ENCODE data around the gene MMP24. TPM values are rescaled to one million over a fixed set of nuclear protein-coding genes. Genes with fewer than 3 reads are reported as not detected.
"Not testable (repeated sequence)": the region's sequence is repeated elsewhere in the genome, so short reads cannot be mapped to it uniquely, and the experiment has no call there.

MMP24 gene
- total and polyA plus RNA-seq, 2 experiments from 2014 or later: 2.0 to 27.3 TPM

- TF ChIP-seq JUNB (IDR thresholded peaks at IDR 0.05; ENCODE audit: unreplicated experiment): no peak
- TF ChIP-seq, protein P1, sequence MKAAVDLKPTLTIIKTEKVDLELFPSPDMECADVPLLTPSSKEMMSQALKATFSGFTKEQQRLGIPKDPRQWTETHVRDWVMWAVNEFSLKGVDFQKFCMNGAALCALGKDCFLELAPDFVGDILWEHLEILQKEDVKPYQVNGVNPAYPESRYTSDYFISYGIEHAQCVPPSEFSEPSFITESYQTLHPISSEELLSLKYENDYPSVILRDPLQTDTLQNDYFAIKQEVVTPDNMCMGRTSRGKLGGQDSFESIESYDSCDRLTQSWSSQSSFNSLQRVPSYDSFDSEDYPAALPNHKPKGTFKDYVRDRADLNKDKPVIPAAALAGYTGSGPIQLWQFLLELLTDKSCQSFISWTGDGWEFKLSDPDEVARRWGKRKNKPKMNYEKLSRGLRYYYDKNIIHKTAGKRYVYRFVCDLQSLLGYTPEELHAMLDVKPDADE (IDR thresholded peaks at IDR 0.05): no peak
- no peak for TF ChIP-seq ZNF114 (CRISPR knock-in tag; IDR thresholded peaks at IDR 0.05)
Measured at GRCh38 chr20:35187584-35188190, 38.8 kb upstream of the MMP24 start (continued).

DNA sequence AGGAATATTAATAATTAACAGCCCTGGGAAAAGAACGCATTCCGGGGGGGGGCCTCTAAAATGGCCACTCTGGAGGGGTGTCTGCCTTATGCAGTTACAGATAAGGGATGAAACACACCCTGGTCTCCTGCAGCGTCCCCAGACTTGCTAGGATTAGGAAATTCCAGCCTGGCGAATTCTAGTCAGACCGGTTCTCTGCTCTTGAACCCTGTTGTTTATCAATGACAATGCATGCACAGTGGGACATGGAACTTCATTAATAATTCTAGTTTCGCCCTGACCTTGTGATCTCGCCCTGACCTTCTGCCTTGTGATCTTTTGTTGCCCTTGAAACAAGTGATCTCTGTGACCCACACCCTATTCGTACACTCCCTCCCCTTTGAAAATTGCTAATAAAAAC, 37.3 kb upstream of the MMP24 start:
- not testable (repeated sequence) for H3K27me3 ChIP-seq (ENCODE audit: insufficient read depth); H3K9me2 ChIP-seq (ENCODE audit: insufficient read depth); H3F3A ChIP-seq (replicated peaks; ENCODE audit: low read depth); H3K27ac ChIP-seq (ENCODE audit: low read depth); H3K4me3 ChIP-seq; H3K4me3 Mint-ChIP-seq; H3K36me3 ChIP-seq (ENCODE audit: insufficient read depth); H3K79me2 ChIP-seq (replicated peaks; ENCODE audit: insufficient read depth); H3K27me3 Mint-ChIP-seq (ENCODE audit: insufficient read depth, low read depth, poor library complexity); H3K36me3 Mint-ChIP-seq (ENCODE audit: low read depth); H3K4me1 ChIP-seq (ENCODE audit: insufficient read depth); H2AFZ ChIP-seq; H4K20me1 ChIP-seq (replicated peaks; ENCODE audit: insufficient read depth); H3K4me2 ChIP-seq; ATAC-seq
- Mint-ChIP-seq H3K9me3 (peaks cover 22% of the 10 kb centered on the region), H3K4me1 (peaks cover 21% of the 10 kb centered on the region), H3K27ac (peak overlapping the region; percentile 41)
- DNase-seq (ENCODE audit: low spot score): peak; percentile 57

- Histone ChIP-seq H2AFZ (no peak overlapping the region), H3K9me2 (ENCODE audit: insufficient read depth) (no peaks in the 10 kb centered on the region), H3K36me3 (ENCODE audit: insufficient read depth) (no peaks in the 10 kb centered on the region), H3K4me1 (ENCODE audit: insufficient read depth) (peaks cover 5% of the 10 kb centered on the region; the same call in 1 of the 2 replicates), H3K79me2 (replicated peaks; ENCODE audit: insufficient read depth) (no peaks in the 10 kb centered on the region), H3K4me3 (no peak overlapping the region), H3K4me2 (no peak overlapping the region), H4K20me1 (replicated peaks; ENCODE audit: insufficient read depth) (no peaks in the 10 kb centered on the region), H3F3A (replicated peaks; ENCODE audit: low read depth) (no peaks in the 10 kb centered on the region), H3K27ac (ENCODE audit: low read depth) (no peak overlapping the region), H3K27me3 (ENCODE audit: insufficient read depth) (no peaks in the 10 kb centered on the region)
- H3K27me3 Mint-ChIP-seq (ENCODE audit: insufficient read depth, low read depth, poor library complexity): peaks cover 2% of the 10 kb centered on the region
- no peak overlapping the region for H3K4me3 Mint-ChIP-seq
- ATAC-seq (no peak), DNase-seq (ENCODE audit: low spot score) (no peak)
- no peak overlapping the region for H3K27ac Mint-ChIP-seq
- peaks cover 28% of the 10 kb centered on the region for H3K9me3 Mint-ChIP-seq
- H3K4me1 Mint-ChIP-seq: peaks cover 21% of the 10 kb centered on the region
- TF ChIP-seq, protein P2, sequence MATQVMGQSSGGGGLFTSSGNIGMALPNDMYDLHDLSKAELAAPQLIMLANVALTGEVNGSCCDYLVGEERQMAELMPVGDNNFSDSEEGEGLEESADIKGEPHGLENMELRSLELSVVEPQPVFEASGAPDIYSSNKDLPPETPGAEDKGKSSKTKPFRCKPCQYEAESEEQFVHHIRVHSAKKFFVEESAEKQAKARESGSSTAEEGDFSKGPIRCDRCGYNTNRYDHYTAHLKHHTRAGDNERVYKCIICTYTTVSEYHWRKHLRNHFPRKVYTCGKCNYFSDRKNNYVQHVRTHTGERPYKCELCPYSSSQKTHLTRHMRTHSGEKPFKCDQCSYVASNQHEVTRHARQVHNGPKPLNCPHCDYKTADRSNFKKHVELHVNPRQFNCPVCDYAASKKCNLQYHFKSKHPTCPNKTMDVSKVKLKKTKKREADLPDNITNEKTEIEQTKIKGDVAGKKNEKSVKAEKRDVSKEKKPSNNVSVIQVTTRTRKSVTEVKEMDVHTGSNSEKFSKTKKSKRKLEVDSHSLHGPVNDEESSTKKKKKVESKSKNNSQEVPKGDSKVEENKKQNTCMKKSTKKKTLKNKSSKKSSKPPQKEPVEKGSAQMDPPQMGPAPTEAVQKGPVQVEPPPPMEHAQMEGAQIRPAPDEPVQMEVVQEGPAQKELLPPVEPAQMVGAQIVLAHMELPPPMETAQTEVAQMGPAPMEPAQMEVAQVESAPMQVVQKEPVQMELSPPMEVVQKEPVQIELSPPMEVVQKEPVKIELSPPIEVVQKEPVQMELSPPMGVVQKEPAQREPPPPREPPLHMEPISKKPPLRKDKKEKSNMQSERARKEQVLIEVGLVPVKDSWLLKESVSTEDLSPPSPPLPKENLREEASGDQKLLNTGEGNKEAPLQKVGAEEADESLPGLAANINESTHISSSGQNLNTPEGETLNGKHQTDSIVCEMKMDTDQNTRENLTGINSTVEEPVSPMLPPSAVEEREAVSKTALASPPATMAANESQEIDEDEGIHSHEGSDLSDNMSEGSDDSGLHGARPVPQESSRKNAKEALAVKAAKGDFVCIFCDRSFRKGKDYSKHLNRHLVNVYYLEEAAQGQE (IDR thresholded peaks at IDR 0.05; ENCODE audit: unreplicated experiment): no peak
- TF ChIP-seq CTCF (conservative IDR thresholded peaks at IDR 0.05; ENCODE audit: low read depth in 2 of 2): no peak
- peaks cover 8% of the 10 kb centered on the region; the same call in 1 of the 3 replicates for H3K36me3 Mint-ChIP-seq (ENCODE audit: low read depth)
Measured at GRCh38 chr20:35190556-35190955, 35.9 kb upstream of the MMP24 start.

Measured in GM23338 (cell line).